Thyroid gland (tissue), 4 donors: Measurements from ENCODE around the gene DYRK1A. TPM values are rescaled to one million over a fixed set of nuclear protein-coding genes. Genes with fewer than 3 reads are reported as not detected.

Experiments
- DNase-seq, 2 donors: peaks; one replicate each; pipeline ENCODE4 v3.0.0-alpha.2; 2019
- H3K27ac ChIP-seq, 3 donors: fragments of 200-600 bp; sonication (generic); 1 replicate in 2 of 3; 2 replicates in 1 of 3; pipeline ENCODE4 v1.5.1; 2016 to 2019; ENCODE audit warnings: mild to moderate bottlenecking in 1 of 3, moderate library complexity in 1 of 3
- H3K27me3 ChIP-seq: fragments of 200-600 bp; sonication (generic); one replicate; pipeline ENCODE4 v1.5.1; 2019
- H3K36me3 ChIP-seq, 2 donors: fragments of 200-600 bp; sonication (generic); one replicate each; pipeline ENCODE4 v1.5.1; 2016 to 2019
- H3K4me1 ChIP-seq, 2 donors: fragments of 200-600 bp; sonication (generic); one replicate each; pipeline ENCODE4 v1.5.1; 2017 to 2019
- H3K4me3 ChIP-seq, 3 donors: fragments of 200-600 bp; sonication (generic); replicated peaks in 1 of 3; 1 replicate in 2 of 3; 2 replicates in 1 of 3; pipeline ENCODE4 v1.5.1; 2016; ENCODE audit warnings: mild to moderate bottlenecking in 1 of 3
- H3K9me3 ChIP-seq: fragments of 200-600 bp; sonication (generic); one replicate; pipeline ENCODE4 v1.5.1; 2017
- CTCF ChIP-seq, 6 experiments: fragments of 200-600 bp in 3 of 6; fragments of 450-650 bp in 3 of 6; sonication (generic) in 3 of 6; IDR thresholded peaks; one replicate each; pipeline ENCODE4 v1.5.1; 2016 to 2019; ENCODE audit warnings: antibody characterized with exemption in 6 of 6, mild to moderate bottlenecking in 2 of 6, inconsistent platforms in 1 of 6, moderate library complexity in 1 of 6
- POLR2A ChIP-seq, 2 donors: fragments of 450-650 bp; IDR thresholded peaks; one replicate each; pipeline ENCODE4 v1.6.1; 2017; ENCODE audit warnings: antibody characterized with exemption in 2 of 2, mild to moderate bottlenecking in 2 of 2, moderate library complexity in 1 of 2
- WGBS, 2 donors: methylation state at CpG; one replicate each; pipeline ENCODE4 v1.1.5; 2017; 5-methylcytosine and 5-hydroxymethylcytosine counted together
- intact Hi-C: fragments of 100-400 bp; cut with DNase I; formaldehyde crosslinking; loops from one replicate; pipeline ENCODE4 v1.15.1; 2023
- total RNA-seq, 4 donors: library from RNA; depleted of rRNA; stranded (reverse); fragments of >200 nt; gene quantifications; one replicate each; pipeline ENCODE4 v1.2.3, GENCODE V29; 2016

The DYRK1A gene
- total RNA-seq, 4 donors from 2014 or later = 104 to 299 (median 116) TPM

GRCh38 chr21:37565530-37566223 lies 199.1 kb downstream of the DYRK1A start:
- Histone ChIP-seq H3K4me3 (no peak overlapping the region), H3K27ac (no peak overlapping the region), H3K9me3 (no peaks in the 10 kb centered on the region), H3K27me3 (no peaks in the 10 kb centered on the region), H3K4me1 (peaks cover 13 to 19% of the 10 kb centered on the region in 2 donors), H3K36me3 (no peaks in the 10 kb centered on the region)
- 89% methylated on average over 14 of the region's 14 CpGs for WGBS, 2 donors
- no peak for TF ChIP-seq CTCF (IDR thresholded peaks at IDR 0.05)
- TF ChIP-seq POLR2A (IDR thresholded peaks at IDR 0.05) = no peak
- intact Hi-C loops = loop anchor here (10.0 kb wide), 2 partner anchors 201 to 301 kb away; partner anchors contain the start of genes DYRK1A and VPS26C
- DNase-seq = no peak

- 89 to 91% methylated on average over 14 of the region's 14 CpGs for WGBS, 2 donors
- no peaks in the 10 kb centered on the region for H3K9me3 ChIP-seq
- intact Hi-C loops = loop anchor here (10.0 kb wide), 2 partner anchors 202 to 302 kb away; partner anchors contain the start of genes DYRK1A and VPS26C
- H3K4me3 ChIP-seq = no peak overlapping the region
- no peak overlapping the region for H3K27ac ChIP-seq
- DNase-seq = no peak
- no peaks in the 10 kb centered on the region for H3K36me3 ChIP-seq
- H3K27me3 ChIP-seq = no peaks in the 10 kb centered on the region
- peaks cover 13 to 19% of the 10 kb centered on the region in 2 donors for H3K4me1 ChIP-seq
- TF ChIP-seq POLR2A (IDR thresholded peaks at IDR 0.05) (no peak), CTCF (IDR thresholded peaks at IDR 0.05) (no peak)
Observed at GRCh38 chr21:37566790-37567615, 200.4 kb downstream of the DYRK1A start.

DNA sequence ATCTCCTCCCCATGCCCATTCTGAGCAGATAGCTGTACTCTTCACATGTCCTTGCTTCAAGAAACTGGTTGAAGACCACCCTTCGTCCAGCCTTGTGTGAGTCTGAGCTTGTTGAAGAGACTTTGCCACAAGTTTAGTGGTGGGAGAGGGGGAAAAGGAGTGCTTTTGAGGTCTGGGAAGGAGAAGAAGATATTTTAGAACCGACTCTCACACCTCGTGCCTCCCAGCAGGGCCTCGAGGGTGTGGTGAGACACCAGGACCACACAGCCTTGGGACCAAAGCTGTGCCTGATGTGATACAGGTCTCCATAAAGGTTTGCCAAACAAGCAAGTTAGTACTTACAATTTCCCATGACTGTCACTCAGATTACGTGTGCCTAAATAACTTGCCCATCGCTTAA lies 201.8 kb downstream of the DYRK1A start:
- DNase-seq = no peak
- H3K36me3 ChIP-seq = no peaks in the 10 kb centered on the region
- no peak for TF ChIP-seq POLR2A (IDR thresholded peaks at IDR 0.05)
- TF ChIP-seq CTCF (IDR thresholded peaks at IDR 0.05) = no peak
- H3K4me1 ChIP-seq = peaks cover 7 to 11% of the 10 kb centered on the region in 2 donors
- intact Hi-C loops = loop anchor here (10.0 kb wide), 2 partner anchors 204 to 304 kb away; partner anchors contain the start of genes DYRK1A and VPS26C
- WGBS, 2 donors = 83 to 86% methylated on average over 6 of the region's 6 CpGs
- no peak overlapping the region for H3K4me3 ChIP-seq
- H3K27me3 ChIP-seq = no peaks in the 10 kb centered on the region
- no peaks in the 10 kb centered on the region for H3K9me3 ChIP-seq
- H3K27ac ChIP-seq = no peak overlapping the region

GRCh38 chr21:37568916-37569315 lies 202.3 kb downstream of the DYRK1A start:
- DNase-seq = no peak
- WGBS, 2 donors = 75 to 77% methylated on average over 5 of the region's 5 CpGs

More at GRCh38 chr21:37568916-37569315, 202.3 kb downstream of the DYRK1A start:
- no peak overlapping the region for H3K4me3 ChIP-seq
- H3K36me3 ChIP-seq = no peaks in the 10 kb centered on the region
- no peaks in the 10 kb centered on the region for H3K9me3 ChIP-seq
- TF ChIP-seq POLR2A (IDR thresholded peaks at IDR 0.05) (no peak), CTCF (IDR thresholded peaks at IDR 0.05) (no peak)
- no peaks in the 10 kb centered on the region for H3K27me3 ChIP-seq
- intact Hi-C loops = loop anchor here (10.0 kb wide), 2 partner anchors 204 to 304 kb away; partner anchors contain the start of genes DYRK1A and VPS26C
- no peak overlapping the region for H3K27ac ChIP-seq
- peaks cover 7 to 11% of the 10 kb centered on the region in 2 donors for H3K4me1 ChIP-seq
